Right cardiac atrium (tissue), 5 donors: ENCODE data around the gene VAMP8. TPM values are rescaled to one million over a fixed set of nuclear protein-coding genes. Genes with fewer than 3 reads are reported as not detected.
"Not testable (repeated sequence)": the region's sequence is repeated elsewhere in the genome, so short reads cannot be mapped to it uniquely, and the experiment has no call there.

Experiments used
- ATAC-seq, 2 donors: fragments of 200-7000 bp; cut with Tn5 transposase; one replicate each; pipeline versions ENCODE4 v1.8.0 to v1.9.1; 2020; ENCODE audit warnings: moderate library complexity in 2 of 2, mild to moderate bottlenecking in 1 of 2
- DNase-seq, 3 donors: peaks; one replicate each; pipeline ENCODE4 v3.0.0-alpha.2; 2020
- H3K27ac ChIP-seq: one replicate; pipeline ENCODE4 v1.5.1; 2013; ENCODE audit warnings: mild to moderate bottlenecking, low read length, control low read depth, moderate library complexity
- H3K27me3 ChIP-seq: one replicate; pipeline ENCODE4 v1.6.1; 2013; ENCODE audit not compliant: control insufficient read depth, insufficient read depth
- H3K4me1 ChIP-seq: one replicate; pipeline ENCODE4 v1.6.1; 2013; ENCODE audit warnings: low read length; ENCODE audit not compliant: control insufficient read depth, insufficient read depth
- H3K4me3 ChIP-seq: one replicate; pipeline ENCODE4 v1.5.1; 2013; ENCODE audit warnings: low read length, control low read depth
- H3K9me3 ChIP-seq: one replicate; pipeline ENCODE4 v1.6.1; 2013; ENCODE audit warnings: low read length; ENCODE audit not compliant: control insufficient read depth
- WGBS: extraction: QIAGEN DNeasy Blood & Tissue Kit; methylation state at CpG from one replicate; pipeline ENCODE4 v1.1.7; 2013; 5-methylcytosine and 5-hydroxymethylcytosine counted together
- intact Hi-C, 4 donors: fragments of 100-400 bp; cut with DNase I; formaldehyde crosslinking; loops; one replicate each; pipeline versions ENCODE4 v1.11.0 to v1.14.0; 2022 to 2023
- polyA plus RNA-seq: library from polyadenylated mRNA; stranded (reverse); fragments of 200-250 nt; gene quantifications from one replicate; pipeline ENCODE4 v1.2.3, GENCODE V29; 2013
- total RNA-seq, 4 donors: library from RNA; stranded (reverse); fragmentation: NEBNext Ultra II Directional; extraction: Animal tissue kit (Norgen Biotek cat#: 25700); gene quantifications; one replicate each; pipeline ENCODE4 v1.2.1, GENCODE V29; 2021
- donor health status: healthy with polysubstance abuse.
- donor health status: DM: no; HTN: yes; CAD: no.
- donor health status: DM: no; HTN: no; CAD: no.
- donor health status: DM: no; HTN: yes; CAD: no; lungs with severe emphysema.
- donor health status: DM: yes; HTN: yes; CAD: no.

VAMP8 gene
- total and polyA plus RNA-seq, 5 donors = 24.9 to 38.3 (median 32.6) TPM

GRCh38 chr2:85538507-85539360 lies 38.7 kb upstream of the VAMP8 start, which contains the start of gene MAT2A:
TSS of gene MAT2A (plus strand) at chr2:85539168. CDS start at chr2:85539288, 120 bp downstream.
- DNase-seq = peak; percentile 95 to 98 (median 98)
- WGBS = under 1% methylated on average over 92 of the region's 92 CpGs
- Histone ChIP-seq H3K27me3 (no peaks in the 10 kb centered on the region), H3K27ac (peak within 1 kb of the TSS; percentile 99), H3K4me3 (peak within 1 kb of the TSS; percentile 67), H3K9me3 (no peaks in the 10 kb centered on the region), H3K4me1 (peaks cover 2% of the 10 kb centered on the region)
- intact Hi-C loops = loop anchor here in 3 of 4 donors (5.0 kb wide), 2 partner anchors 36 to 101 kb away; no protein-coding TSS in a partner anchor
- peak; percentile 93 to 95 for ATAC-seq

DNA sequence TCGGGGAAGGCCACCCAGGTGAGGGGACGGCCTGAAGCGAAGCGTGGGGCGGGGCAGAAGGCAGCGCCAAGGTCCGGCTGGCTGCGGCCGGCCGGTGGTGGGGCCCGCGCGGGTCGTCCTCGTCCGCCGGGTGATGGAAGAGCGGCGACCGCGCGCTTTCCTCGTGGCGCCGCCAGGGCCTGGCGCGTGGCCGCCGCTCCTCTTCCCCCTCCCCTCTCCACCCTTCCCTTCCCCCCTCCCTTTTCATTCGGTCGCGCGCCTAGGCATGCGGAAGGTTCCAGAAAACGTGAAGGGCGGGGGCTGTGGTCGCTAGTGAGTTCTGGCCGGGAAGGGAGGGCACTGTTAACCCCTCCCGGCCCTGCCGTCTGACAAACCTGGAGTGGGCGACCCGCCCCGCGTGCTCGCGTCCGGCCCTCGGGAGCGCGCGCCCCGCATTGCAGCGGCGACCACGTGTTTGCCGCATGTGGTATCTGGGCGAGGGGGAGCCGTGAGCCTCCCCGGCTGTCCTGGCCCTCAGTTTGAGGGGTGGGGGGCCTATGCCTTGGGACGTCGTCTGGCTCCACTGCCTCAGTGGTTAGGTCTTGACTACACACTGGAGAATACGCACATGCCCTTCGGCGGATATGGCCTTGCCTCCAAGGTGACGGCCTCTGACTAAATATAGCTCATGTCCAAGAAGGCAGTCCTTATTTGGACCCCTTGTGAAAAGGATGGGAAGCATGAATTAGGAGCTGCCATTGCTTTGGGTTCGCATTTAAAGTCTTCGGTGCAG lies 37.8 kb upstream of the VAMP8 start:
- DNase-seq (peak; percentile 80 to 91 (median 87)), ATAC-seq (peak; percentile 66 to 69)
- Histone ChIP-seq H3K4me1 (peaks cover 2% of the 10 kb centered on the region), H3K9me3 (no peaks in the 10 kb centered on the region), H3K27ac (peak overlapping the region; percentile 96), H3K27me3 (no peaks in the 10 kb centered on the region), H3K4me3 (peak overlapping the region; percentile 67)
- under 1% methylated on average over 67 of the region's 67 CpGs for WGBS
- intact Hi-C loops = loop anchor here in 3 of 4 donors (5.0 kb wide), 2 partner anchors 37 to 102 kb away; no protein-coding TSS in a partner anchor

GRCh38 chr2:85540133-85540648 lies 37.2 kb upstream of the VAMP8 start:
- Histone ChIP-seq H3K27ac (peak overlapping the region; percentile 96), H3K4me3 (peak overlapping the region; percentile 67), H3K27me3 (no peaks in the 10 kb centered on the region), H3K9me3 (no peaks in the 10 kb centered on the region), H3K4me1 (peaks cover 2% of the 10 kb centered on the region)
- ATAC-seq = no peak
- WGBS = 6% methylated on average over 11 of the region's 11 CpGs
- intact Hi-C loops = no loop called here
- no peak for DNase-seq

GRCh38 chr2:85541262-85541661 lies 36.1 kb upstream of the VAMP8 start:
- ATAC-seq (no peak), DNase-seq (no peak)
- H3K27ac ChIP-seq = no peak overlapping the region
- WGBS = 46% methylated on average over 4 of the region's 4 CpGs
- intact Hi-C loops = no loop called here
- peak overlapping the region; percentile 67 for H3K4me3 ChIP-seq
- no peaks in the 10 kb centered on the region for H3K9me3 ChIP-seq
- no peaks in the 10 kb centered on the region for H3K27me3 ChIP-seq
- H3K4me1 ChIP-seq = peaks cover 2% of the 10 kb centered on the region

DNA sequence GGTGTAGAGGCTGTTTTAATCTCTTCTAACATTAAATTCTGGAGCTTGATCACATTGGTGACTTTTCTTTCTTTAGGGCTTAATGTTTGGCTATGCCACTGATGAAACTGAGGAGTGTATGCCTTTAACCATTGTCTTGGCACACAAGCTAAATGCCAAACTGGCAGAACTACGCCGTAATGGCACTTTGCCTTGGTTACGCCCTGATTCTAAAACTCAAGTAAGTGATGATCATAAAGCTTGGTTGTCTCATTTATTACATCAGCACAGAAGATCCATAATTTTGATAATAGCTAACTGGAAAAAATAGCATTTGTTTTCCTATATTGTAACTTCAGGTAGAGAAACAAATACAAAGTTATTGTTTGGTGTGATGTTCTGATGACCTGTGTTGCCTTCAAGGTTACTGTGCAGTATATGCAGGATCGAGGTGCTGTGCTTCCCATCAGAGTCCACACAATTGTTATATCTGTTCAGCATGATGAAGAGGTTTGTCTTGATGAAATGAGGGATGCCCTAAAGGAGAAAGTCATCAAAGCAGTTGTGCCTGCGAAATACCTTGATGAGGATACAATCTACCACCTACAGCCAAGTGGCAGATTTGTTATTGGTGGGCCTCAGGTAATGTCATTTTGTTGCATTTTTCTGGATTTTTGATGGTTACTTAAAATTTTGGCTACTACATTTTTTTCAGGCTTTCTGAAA lies 35.5 kb upstream of the VAMP8 start:
- no peak overlapping the region for H3K27ac ChIP-seq
- DNase-seq (no peak), ATAC-seq (no peak)
- peak overlapping the region; percentile 67 for H3K4me3 ChIP-seq
- no peaks in the 10 kb centered on the region for H3K9me3 ChIP-seq
- peaks cover 2% of the 10 kb centered on the region for H3K4me1 ChIP-seq
- WGBS = 50% methylated on average over 5 of the region's 5 CpGs
- intact Hi-C loops = no loop called here
- no peaks in the 10 kb centered on the region for H3K27me3 ChIP-seq

DNA sequence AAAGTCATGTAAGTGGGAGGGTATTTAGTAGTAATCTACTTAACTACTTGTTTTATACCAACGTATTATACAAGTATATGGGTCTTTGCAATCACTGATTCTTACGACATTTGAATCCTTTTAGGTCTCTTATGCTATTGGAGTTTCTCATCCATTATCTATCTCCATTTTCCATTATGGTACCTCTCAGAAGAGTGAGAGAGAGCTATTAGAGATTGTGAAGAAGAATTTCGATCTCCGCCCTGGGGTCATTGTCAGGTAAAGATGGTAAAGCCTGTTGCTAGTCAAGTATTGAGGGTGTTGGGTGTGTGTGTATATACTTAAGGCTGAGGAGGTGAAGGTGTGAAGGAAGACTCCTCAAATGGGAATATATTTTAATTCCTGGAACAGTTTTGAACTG lies 34.6 kb upstream of the VAMP8 start:
- intact Hi-C loops = no loop called here
- no peak overlapping the region for H3K4me3 ChIP-seq
- H3K27me3 ChIP-seq = no peaks in the 10 kb centered on the region
- no peaks in the 10 kb centered on the region for H3K9me3 ChIP-seq
- no peak for ATAC-seq
- no peak for DNase-seq
- H3K27ac ChIP-seq = no peak overlapping the region
- WGBS = 79% methylated on average over 4 of the region's 4 CpGs
- H3K4me1 ChIP-seq = peaks cover 2% of the 10 kb centered on the region

DNA sequence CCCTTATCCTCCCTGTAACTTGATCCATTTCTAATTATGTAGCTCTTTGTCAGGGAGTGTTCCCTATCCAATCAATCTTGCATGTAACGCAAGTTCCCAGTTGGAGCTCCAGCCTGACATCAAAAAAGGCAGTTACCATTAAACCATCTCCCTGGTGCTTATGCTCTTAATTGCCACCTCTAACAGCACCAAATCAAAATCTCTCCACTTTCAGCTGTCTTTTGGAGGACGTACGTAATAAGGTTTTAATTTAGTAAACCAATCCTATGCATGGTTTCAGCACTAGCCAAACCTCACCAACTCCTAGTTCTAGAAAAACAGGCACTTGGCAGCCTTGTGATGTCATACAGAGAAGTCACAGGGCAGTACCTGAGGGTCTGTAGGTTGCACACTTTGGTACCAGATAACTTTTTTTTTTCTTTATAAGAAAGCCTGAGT lies 33.1 kb upstream of the VAMP8 start:
- peak overlapping the region; percentile 10 for H3K27ac ChIP-seq
- H3K4me3 ChIP-seq, ATAC-seq, H3K27me3 ChIP-seq, H3K4me1 ChIP-seq, DNase-seq, intact Hi-C loops, H3K9me3 ChIP-seq: not testable (repeated sequence)
- 68% methylated on average over 3 of the region's 3 CpGs for WGBS

DNA sequence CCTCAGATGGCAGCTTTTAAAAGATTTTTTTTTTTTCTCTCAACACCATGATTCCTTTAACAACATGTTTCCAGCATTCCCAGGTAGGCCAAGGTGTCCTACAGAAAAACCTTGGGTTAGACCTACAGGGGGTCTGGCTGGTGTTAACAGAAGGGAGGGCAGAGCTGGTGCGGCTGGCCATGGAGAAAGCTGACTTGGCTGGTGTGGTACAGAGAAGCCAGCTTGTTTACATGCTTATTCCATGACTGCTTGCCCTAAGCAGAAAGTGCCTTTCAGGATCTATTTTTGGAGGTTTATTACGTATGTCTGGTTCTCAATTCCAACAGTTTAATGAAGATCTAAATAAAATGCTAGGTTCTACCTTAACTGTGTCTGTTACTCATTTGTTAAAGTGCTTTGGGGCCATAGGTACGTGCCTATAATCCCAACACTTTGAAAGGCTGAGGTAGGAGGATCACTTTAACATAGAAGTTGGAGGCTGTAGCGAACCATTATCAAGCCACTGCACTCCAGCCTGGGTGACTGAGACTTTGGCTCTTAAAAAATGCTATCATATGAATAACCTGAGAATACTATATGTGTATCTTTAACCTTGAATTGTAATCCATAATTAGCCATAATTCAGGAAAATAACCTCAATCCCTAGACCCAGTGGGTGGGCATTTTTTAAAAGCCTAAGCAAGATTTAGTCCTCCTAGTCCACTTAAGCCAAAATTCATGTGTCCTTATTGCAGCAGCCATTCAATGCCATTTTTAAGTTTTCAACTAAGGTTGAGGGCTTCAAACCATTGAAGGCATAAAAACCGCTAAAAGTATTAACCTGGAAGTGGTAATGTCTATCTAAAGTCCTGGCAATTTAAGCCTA lies 32.2 kb upstream of the VAMP8 start:
- H3K27me3 ChIP-seq, H3K4me1 ChIP-seq, ATAC-seq, H3K27ac ChIP-seq, H3K4me3 ChIP-seq, DNase-seq, H3K9me3 ChIP-seq, intact Hi-C loops: not testable (repeated sequence)
- WGBS = 80% methylated on average over 5 of the region's 5 CpGs

GRCh38 chr2:85545780-85546240 lies 31.6 kb upstream of the VAMP8 start:
- intact Hi-C loops = no loop called here
- Histone ChIP-seq H3K4me1 (peaks cover 2% of the 10 kb centered on the region), H3K27me3 (no peaks in the 10 kb centered on the region), H3K9me3 (no peaks in the 10 kb centered on the region), H3K4me3 (no peak overlapping the region), H3K27ac (no peak overlapping the region)
- no peak for DNase-seq
- WGBS = 85% methylated on average over 5 of the region's 5 CpGs
- ATAC-seq = no peak
